HS-5 (cell line): ENCODE data around the gene SERPINB6.
"Not testable (repeated sequence)": the region's sequence is repeated elsewhere in the genome, so short reads cannot be mapped to it uniquely, and the experiment has no call there.

Experiments used
- DNase-seq: peaks from one replicate; pipeline ENCODE4 v3.0.0-alpha.2; 2012; ENCODE audit warnings: low read depth

SERPINB6 gene

DNA sequence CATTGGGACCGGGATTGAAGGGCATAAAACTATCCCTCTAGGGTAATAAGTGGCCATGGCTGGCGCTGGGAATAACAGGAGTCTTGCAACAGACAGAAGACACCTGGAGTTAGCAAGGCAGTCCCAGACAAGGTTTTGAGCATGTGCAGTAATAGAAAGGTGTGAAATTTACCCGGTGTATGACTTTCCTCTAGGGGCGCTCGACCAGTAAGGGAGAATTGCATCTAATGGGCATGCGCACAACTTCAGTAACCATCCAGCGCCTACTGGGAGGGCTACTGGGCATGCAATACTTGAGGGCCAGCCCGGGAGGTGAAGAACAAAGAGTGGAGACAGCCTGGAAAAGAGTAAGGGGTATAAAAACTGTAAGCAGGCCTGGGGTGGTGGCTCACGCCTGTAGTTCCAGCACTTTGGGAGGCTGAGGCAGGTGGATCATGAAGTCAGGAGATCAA is 32.7 kb downstream of the SERPINB6 start:
- DNase-seq, result no peak

DNA sequence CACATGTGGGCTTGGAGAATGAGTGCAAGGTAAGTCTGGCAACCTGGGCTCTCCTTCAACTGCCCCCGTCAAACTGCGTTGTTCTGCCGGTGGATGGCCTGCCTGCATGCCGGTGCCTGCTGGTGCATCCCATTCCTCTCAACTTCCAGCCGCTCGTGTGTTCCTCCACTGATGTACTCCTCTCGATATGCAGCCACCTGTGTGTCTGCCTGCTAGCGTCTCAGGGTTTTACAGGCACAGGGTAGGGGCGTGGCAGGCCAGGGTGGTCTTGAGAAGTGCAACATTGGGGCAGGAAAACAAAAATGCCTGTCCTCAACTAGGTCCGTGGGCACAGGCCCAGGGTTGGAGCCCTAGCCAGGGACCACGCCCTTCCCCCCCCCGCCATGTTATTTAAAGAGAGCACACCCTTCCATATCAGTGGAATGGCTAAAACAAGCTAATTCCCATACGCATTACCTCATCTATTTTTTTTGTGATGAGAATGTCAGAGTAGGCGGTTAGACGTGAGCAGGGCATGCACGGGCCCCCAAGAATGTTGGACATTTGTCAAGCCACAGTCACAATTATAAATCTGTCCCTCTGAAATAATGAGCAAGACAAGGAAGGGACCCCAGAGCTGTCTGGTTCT is 33.2 kb downstream of the SERPINB6 start:
- no peak for DNase-seq

DNA sequence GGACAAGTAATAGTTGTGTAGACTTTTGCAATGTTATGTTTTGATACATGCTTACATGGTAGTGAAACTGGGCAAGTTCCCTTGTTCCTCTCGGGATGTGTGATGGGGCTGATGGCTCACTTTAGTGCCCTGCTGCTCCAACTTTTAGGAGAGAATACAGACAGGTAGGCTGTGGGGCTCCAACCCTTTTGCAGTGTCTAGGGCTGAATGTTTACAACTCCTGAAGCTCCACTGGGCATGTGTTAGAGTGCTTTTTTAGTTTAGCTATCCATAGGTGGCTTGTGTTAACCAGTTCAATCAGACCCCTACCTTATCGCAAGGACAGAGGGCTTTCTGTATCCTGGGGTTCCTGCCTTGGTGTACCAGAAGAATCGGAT is 33.8 kb downstream of the SERPINB6 start:
- no peak for DNase-seq

DNA sequence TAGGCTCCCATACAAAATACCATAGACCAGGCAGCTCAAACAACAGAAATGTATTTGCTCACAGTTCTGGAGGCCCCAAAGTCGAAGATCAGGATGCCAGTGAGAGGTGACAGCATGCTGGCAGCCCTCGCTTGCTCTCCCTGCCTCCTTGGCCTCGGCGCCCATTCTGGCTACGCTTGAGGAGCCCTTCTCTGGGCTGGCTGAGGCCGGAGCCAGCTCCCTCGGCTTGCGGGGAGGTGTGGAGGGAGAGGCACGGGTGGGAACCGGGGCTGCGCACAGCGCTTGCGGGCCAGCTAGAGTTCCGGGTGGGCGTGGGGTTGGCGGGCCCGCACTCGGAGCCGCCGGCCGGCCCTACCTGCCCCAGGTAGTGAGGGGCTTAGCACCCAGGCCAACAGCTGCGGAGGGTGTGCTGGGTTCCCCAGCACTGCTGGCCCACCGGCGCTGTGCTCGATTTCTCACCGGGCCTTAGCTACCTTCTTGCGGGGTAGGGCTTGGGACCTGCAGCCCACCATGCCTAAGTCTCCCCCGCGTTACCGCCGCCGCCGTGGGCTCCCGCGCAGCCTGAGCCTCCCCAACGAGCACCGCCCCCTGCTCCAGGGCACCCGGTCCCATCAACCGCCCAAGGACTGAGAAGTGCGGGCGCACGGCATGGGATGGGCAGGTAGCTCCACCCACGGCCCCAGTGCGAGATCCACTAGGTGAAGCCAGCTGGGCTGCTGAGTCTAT is 35.6 kb downstream of the SERPINB6 start:
- DNase-seq, result no peak

- no peak for DNase-seq
Observed at GRCh38 chr6:2934057-2934456, 37.3 kb downstream of the SERPINB6 start.

- DNase-seq, result not testable (repeated sequence)
Observed at GRCh38 chr6:2932911-2933310, 38.5 kb downstream of the SERPINB6 start.

DNA sequence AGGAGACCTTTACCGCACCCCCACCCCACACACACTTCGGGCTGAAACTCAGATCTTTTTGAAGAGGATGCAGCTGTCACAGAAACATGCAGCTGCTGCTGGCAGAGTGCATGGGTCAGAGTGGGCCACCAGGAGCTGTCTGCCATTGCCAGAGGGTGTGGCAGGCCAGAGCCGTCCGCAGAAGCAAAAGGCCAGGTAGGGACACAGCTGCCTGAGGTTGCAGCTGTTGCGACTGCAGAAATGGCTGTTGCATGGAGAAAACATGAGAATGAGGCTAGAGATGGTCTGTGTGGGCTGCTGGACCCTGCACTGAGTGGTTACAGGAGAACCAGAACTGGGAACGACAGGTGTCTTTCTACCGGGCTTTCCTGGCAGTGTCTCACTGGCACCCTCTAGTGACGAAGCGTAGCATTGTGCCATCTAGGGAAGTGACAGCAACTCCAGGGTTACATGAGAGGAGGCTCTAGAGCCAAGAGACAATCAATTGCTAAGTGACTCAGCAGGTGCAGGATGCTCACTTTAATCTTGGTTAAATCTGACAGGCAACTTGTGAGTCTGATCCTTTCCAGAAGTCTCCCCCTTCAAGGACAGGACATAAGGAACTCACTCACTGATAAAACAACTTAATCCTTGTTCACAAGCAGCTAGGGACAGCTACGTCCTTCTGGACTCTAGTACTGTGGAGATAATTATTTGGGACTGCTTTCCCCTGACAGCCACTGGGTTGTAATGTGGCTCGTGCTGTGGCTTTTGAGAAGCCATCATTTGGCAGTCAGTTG is 39.2 kb downstream of the SERPINB6 start:
- DNase-seq, result peak; percentile 25

- DNase-seq, result no peak
Observed at GRCh38 chr6:2931055-2931454, 40.3 kb downstream of the SERPINB6 start.

- not testable (repeated sequence) for DNase-seq
Observed at GRCh38 chr6:2927931-2928330, 43.4 kb downstream of the SERPINB6 start.

- not testable (repeated sequence) for DNase-seq
Observed at GRCh38 chr6:2925842-2926747, 45.3 kb downstream of the SERPINB6 start.

DNA sequence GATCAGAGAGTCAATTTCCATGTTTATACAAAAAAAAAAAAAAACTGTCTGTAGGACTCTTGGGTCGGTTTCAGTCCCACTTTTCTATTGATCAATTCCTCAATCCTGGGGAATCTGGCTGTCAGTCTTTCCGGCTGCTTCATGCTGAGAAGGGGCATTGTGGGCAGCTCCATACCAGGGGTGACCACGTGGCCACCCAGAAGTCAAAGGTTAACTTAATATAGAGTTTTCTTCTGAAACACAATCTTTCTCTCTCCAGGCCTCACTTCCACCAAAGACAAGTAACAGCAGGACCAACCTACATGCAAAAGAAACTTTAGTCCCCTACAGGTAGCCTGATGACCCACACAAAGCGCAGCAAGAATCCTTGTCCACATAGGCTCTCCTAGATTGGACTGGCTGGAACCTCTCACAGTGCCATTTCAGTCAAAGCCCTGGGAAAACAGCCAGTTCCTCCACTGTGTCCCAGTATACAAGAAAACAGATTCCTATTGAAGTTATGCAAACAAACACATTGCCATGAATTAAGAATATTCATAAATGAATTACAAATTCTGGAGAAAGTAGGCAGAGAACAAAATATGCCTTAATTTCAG is 49.7 kb downstream of the SERPINB6 start:
- DNase-seq, result no peak

DNA sequence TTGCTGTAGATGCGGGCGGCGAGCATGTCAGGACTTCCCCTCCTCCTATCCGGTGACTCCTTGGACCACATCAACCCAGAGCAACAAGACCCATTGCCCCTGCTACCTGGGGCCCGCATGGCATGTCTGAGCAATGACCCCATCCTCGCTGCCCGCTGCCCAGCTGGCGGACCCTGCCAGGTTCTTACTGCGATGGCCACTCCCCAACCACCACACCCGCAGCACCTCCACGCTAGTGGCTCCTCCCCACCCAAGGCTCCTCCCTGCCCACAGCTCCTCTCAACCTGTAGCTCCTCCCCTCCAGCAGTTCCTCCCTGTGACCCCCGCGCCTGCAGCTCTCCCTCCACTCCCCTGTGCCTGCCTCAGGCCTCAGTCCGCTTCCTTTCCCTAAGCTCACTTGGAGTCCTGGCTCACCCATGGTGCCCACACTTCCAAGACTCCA is 50.7 kb downstream of the SERPINB6 start:
- no peak for DNase-seq

- DNase-seq, result no peak
Observed at GRCh38 chr6:2919886-2920285, 51.5 kb downstream of the SERPINB6 start.

GRCh38 chr6:2919401-2919800 is 52.0 kb downstream of the SERPINB6 start:
- DNase-seq, result no peak

- DNase-seq, result no peak
Observed at GRCh38 chr6:2918936-2919335, 52.4 kb downstream of the SERPINB6 start.

DNA sequence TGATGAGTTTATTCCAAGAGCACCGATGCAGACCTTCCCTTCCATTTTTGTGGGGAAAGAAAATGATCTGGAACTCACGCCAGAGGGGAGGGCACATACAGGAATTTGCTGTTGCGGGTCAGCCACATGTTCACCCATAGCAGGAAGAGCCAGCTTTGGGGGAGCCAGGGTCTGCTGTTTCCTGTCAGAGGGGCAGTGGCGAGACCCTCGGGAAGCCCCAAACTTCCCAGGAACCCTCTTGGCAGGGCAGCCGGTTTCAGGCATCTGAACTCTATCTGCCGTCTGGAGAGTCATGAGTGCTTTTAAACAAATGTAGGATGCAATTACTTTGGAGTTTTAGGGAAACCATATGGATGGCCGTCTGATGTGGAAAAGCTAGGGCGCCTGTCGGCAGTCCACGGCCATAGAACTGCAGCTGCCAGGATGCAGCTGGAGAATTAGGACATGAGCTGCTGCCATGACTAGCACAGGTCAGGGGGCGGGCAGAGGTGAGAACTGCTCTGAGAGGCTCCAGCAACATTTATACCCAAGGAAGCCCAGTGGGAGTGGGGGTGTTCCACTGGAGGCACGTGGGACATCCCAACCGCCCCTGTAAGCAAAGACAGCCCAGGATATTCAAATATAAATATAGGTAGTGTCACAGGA is 53.4 kb downstream of the SERPINB6 start:
- DNase-seq, result no peak

- DNase-seq, result no peak
Observed at GRCh38 chr6:2917065-2917464, 54.3 kb downstream of the SERPINB6 start.

DNA sequence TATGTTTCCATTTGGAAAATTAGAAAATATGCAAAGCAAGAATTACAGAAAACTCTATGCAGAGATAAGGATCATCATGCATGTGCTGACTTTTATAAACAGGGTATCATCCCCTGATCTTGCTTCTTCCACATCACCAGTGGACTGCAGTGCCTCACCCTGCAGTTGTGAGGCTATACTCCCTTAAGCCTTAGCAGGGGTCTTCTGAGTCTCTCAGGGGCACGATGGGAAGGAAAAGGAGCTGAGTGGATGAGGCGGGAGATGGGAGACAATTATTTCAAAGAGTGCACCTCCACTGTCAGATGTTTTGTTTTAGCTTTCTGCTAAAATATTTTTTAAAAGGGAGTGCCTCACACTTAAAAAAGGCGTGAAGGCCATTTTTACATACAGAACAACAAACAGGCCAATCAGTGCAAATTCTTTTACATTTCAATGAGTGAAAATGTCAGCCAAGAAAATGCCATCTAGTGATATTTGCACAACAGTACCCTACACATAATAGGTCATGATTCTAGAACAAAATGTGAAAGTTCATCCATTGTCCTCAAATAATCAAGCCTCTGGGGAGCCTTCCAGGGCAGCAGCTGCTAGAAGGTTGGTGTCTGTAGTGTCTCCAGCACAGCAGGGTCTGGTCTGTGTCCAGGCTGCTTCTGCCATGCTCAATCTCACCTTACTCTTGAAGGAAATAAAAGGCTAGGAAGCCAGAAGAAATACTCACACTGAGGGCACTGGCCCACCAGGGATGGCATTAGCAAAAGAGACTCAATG is 55.0 kb downstream of the SERPINB6 start:
- no peak for DNase-seq

DNA sequence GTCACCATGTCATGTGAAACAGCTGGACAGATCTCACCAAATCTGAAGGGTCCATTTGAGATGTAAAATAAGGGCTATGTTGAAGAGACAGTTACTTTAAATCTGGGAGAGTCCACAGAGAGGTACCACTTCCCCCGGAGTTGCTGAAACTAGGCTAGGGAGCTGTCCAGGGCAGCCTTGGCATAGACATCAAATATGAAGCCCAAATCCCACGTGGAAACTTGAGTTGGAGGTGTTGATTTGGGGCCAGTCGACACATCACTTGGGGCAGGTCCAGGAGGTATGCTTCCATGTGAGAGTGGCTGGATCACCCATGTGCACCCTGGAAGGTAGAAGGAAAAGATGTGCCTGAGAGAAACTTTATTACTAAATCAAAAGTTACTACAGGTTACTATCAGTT is 56.2 kb downstream of the SERPINB6 start:
- DNase-seq, result no peak

DNA sequence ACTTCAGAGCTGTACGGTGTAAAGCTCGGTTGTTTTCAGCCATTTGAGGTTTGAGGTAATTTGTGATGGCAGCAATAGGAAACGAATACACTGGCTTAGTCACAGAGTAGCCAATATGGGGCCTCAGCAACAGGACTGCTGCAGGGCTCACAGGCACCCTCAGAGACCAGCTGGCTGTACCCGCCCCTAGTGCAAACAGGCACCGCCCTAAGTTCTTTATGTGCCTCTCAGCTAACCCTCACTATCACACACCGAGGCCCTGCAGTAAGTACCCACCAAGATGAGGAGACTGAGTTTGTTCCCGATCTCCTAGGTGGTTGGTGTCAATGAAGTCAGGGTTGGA is 57.1 kb downstream of the SERPINB6 start:
- DNase-seq, result no peak
